K562 (cell line): ENCODE measurements around the gene PTCH2. TPM values are rescaled to one million over a fixed set of nuclear protein-coding genes. Genes with fewer than 3 reads are reported as not detected.

Experiments
- ASH1L ChIP-seq: fragments of 450-650 bp; IDR thresholded peaks from 2 replicates; pipeline ENCODE4 v1.6.1; 2018; ENCODE audit warnings: borderline replicate concordance, mild to moderate bottlenecking, low read depth; ENCODE audit not compliant: partially characterized antibody
- C11orf30 ChIP-seq: fragments of 450-650 bp; IDR thresholded peaks from 2 replicates; pipeline ENCODE4 v1.6.1; 2016; ENCODE audit warnings: low read depth, mild to moderate bottlenecking
- EP300 ChIP-seq: IDR thresholded peaks from 2 replicates; pipeline ENCODE4 v1.6.1; 2012; ENCODE audit warnings: low read length, improper control_type of control experiment
- MTA2 ChIP-seq: fragments of 450-650 bp; IDR thresholded peaks from 2 replicates; pipeline ENCODE4 v1.6.1; 2016; ENCODE audit warnings: low read depth
- NONO ChIP-seq, 2 experiments: fragments of 200-400 bp in 1 of 2; fragments of 450-650 bp in 1 of 2; formaldehyde crosslinking in 1 of 2; IDR thresholded peaks; 2 replicates each; pipeline ENCODE4 v1.6.1; 2017; ENCODE audit warnings: low read depth in 2 of 2, mild to moderate bottlenecking in 2 of 2, moderate library complexity in 2 of 2, low read length in 1 of 2
- POLR2AphosphoS5 ChIP-seq: IDR thresholded peaks from 2 replicates; pipeline ENCODE4 v1.6.1; 2011; ENCODE audit warnings: mild to moderate bottlenecking, low read depth, low read length, moderate library complexity; ENCODE audit not compliant: control insufficient read depth, insufficient read depth
- SMAD4 ChIP-seq: fragments of 250-450 bp; sonication (Bioruptor Pico); conservative IDR thresholded peaks from 2 replicates; pipeline ENCODE4 v1.8.0; 2021; ENCODE audit warnings: inconsistent platforms, mild to moderate bottlenecking, moderate library complexity
- SMARCB1 ChIP-seq: IDR thresholded peaks from 2 replicates; pipeline ENCODE4 v1.6.1; 2011; ENCODE audit warnings: improper control_type of control experiment, low read depth; ENCODE audit not compliant: insufficient read length
- TCF3 ChIP-seq: sonication (generic); formaldehyde crosslinking; IDR thresholded peaks from 2 replicates; pipeline ENCODE4 v1.4.0; 2020; ENCODE audit warnings: mild to moderate bottlenecking, missing genetic modification reagents
- ZFP1 ChIP-seq: fragments of 450-650 bp; formaldehyde crosslinking; IDR thresholded peaks from 2 replicates; pipeline ENCODE4 v1.4.0; 2020; ENCODE audit warnings: mild to moderate bottlenecking, mixed read lengths
- ZNF12 ChIP-seq: sonication (generic); formaldehyde crosslinking; IDR thresholded peaks from 2 replicates; pipeline ENCODE4 v1.4.0; 2020; ENCODE audit warnings: mild to moderate bottlenecking, missing genetic modification reagents
- ZNF184 ChIP-seq: sonication (generic); formaldehyde crosslinking; IDR thresholded peaks from 2 replicates; pipeline ENCODE4 v1.5.0; 2020; ENCODE audit warnings: missing genetic modification reagents
- ZNF197 ChIP-seq: fragments of 200-800 bp; sonication (Bioruptor generic); IDR thresholded peaks from 2 replicates; pipeline ENCODE4 v1.6.1; 2016; ENCODE audit warnings: low read depth, missing genetic modification characterization, missing compliant biosample characterization
- polyA plus RNA-seq, 8 experiments: library from polyadenylated mRNA; depleted of rRNA in 4 of 8; stranded (reverse) in 5 of 8; unstranded in 3 of 8; fragments of >200 nt; fragmentation: Nextera tagmentation in 2 of 8; fragmentation: Illumina TruSeq in 1 of 8; extraction: Ambion mirVana in 2 of 8; extraction: Trizol in 1 of 8; gene quantifications; 2 replicates each; pipeline versions ENCODE4 v1.2.1 to v1.2.3, GENCODE V29; 2011 to 2014; ENCODE audit warnings: inconsistent platforms in 1 of 8, missing spikeins in 1 of 8
- total RNA-seq, 7 experiments: library from RNA; depleted of rRNA in 6 of 7; stranded (reverse); fragments of >200 nt in 6 of 7; fragmentation: Illumina TruSeq in 2 of 7; extraction: Trizol in 2 of 7; gene quantifications; 2 replicates each; pipeline versions ENCODE4 v1.2.1 to v1.2.3, GENCODE V29; 2011 to 2021; ENCODE audit warnings: low replicate concordance in 1 of 7
- TF ChIP-seq, protein P1 (sequence below), 2 experiments: fragments of 150-350 bp in 1 of 2; IDR thresholded peaks; 2 replicates each; pipeline ENCODE4 v1.6.1; 2012 to 2016; ENCODE audit warnings: low read depth in 2 of 2, low read length in 2 of 2, mild to moderate bottlenecking in 1 of 2, moderate library complexity in 1 of 2
- TF ChIP-seq, protein P2 (sequence below), 3 experiments: fragments of 200-800 bp in 1 of 3; fragments of 250-450 bp in 1 of 3; fragments of 450-650 bp in 1 of 3; sonication (Bioruptor Pico) in 1 of 3; sonication (Bioruptor generic) in 1 of 3; formaldehyde crosslinking in 1 of 3; IDR thresholded peaks; 2 replicates each; pipeline versions ENCODE4 v1.6.1 to v1.8.0; 2016 to 2022; ENCODE audit warnings: mild to moderate bottlenecking in 2 of 3, missing genetic modification characterization in 2 of 3, missing compliant biosample characterization in 1 of 3, moderate library complexity in 1 of 3
- TF ChIP-seq, protein P3 (sequence below): sonication (generic); formaldehyde crosslinking; IDR thresholded peaks from 2 replicates; pipeline ENCODE4 v1.8.1; 2022; ENCODE audit warnings: missing genetic modification reagents
- TF ChIP-seq, protein P4 (sequence below): fragments of 250-450 bp; sonication (Bioruptor Pico); IDR thresholded peaks from 2 replicates; pipeline ENCODE4 v1.5.1; 2021; ENCODE audit warnings: mild to moderate bottlenecking

PTCH2 gene
- total and polyA plus RNA-seq, 9 of the 15 experiments (the other 6 are each of a cell fraction or from before 2014, with no cell fraction given), result 0.15 to 27.3 (median 0.48) TPM; not detected in 1

DNA sequence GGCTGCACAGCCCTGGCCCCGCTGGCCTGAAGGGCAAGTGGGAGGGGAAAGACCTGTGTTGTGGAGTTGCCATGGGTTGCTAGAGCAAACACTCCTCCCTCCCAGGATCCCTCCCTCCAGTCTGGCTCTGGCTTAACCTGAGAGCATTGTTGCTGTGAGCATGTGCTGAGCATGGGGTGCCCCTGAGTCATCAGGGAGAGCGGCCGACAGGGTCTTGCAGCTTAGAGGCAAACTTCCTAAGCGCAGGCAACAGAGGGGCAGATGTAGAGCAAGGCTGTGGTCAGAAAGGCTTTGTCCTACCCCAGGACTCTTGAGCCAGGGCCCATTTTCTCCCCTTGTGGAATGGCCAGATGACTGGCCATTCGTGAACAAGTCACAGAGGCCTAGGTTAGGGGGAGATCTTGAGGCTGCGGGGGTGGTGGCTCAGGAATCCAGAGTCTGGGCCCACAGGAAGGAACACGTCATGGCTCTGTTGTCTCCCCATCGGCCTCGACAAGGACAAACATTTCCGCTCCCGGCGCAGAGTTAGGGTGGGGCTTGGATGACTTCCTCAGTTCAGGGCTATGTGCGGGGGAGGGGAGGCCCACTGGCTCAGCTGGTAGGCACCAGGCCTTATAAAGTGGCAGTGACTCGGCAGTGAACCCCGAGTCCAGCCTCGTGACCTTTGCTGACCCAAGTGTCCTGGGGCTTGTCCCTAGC, 35.5 kb downstream of the PTCH2 start (continued):
- TF ChIP-seq, protein P1, sequence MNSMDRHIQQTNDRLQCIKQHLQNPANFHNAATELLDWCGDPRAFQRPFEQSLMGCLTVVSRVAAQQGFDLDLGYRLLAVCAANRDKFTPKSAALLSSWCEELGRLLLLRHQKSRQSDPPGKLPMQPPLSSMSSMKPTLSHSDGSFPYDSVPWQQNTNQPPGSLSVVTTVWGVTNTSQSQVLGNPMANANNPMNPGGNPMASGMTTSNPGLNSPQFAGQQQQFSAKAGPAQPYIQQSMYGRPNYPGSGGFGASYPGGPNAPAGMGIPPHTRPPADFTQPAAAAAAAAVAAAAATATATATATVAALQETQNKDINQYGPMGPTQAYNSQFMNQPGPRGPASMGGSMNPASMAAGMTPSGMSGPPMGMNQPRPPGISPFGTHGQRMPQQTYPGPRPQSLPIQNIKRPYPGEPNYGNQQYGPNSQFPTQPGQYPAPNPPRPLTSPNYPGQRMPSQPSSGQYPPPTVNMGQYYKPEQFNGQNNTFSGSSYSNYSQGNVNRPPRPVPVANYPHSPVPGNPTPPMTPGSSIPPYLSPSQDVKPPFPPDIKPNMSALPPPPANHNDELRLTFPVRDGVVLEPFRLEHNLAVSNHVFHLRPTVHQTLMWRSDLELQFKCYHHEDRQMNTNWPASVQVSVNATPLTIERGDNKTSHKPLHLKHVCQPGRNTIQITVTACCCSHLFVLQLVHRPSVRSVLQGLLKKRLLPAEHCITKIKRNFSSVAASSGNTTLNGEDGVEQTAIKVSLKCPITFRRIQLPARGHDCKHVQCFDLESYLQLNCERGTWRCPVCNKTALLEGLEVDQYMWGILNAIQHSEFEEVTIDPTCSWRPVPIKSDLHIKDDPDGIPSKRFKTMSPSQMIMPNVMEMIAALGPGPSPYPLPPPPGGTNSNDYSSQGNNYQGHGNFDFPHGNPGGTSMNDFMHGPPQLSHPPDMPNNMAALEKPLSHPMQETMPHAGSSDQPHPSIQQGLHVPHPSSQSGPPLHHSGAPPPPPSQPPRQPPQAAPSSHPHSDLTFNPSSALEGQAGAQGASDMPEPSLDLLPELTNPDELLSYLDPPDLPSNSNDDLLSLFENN (IDR thresholded peaks at IDR 0.05; ENCODE audit: low read depth in 2 of 2, low read length in 2 of 2), result no peak
- TF ChIP-seq, protein P2, sequence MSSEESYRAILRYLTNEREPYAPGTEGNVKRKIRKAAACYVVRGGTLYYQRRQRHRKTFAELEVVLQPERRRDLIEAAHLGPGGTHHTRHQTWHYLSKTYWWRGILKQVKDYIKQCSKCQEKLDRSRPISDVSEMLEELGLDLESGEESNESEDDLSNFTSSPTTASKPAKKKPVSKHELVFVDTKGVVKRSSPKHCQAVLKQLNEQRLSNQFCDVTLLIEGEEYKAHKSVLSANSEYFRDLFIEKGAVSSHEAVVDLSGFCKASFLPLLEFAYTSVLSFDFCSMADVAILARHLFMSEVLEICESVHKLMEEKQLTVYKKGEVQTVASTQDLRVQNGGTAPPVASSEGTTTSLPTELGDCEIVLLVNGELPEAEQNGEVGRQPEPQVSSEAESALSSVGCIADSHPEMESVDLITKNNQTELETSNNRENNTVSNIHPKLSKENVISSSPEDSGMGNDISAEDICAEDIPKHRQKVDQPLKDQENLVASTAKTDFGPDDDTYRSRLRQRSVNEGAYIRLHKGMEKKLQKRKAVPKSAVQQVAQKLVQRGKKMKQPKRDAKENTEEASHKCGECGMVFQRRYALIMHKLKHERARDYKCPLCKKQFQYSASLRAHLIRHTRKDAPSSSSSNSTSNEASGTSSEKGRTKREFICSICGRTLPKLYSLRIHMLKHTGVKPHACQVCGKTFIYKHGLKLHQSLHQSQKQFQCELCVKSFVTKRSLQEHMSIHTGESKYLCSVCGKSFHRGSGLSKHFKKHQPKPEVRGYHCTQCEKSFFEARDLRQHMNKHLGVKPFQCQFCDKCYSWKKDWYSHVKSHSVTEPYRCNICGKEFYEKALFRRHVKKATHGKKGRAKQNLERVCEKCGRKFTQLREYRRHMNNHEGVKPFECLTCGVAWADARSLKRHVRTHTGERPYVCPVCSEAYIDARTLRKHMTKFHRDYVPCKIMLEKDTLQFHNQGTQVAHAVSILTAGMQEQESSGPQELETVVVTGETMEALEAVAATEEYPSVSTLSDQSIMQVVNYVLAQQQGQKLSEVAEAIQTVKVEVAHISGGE (CRISPR knock-in tag; IDR thresholded peaks at IDR 0.05), result peak in 1 of 3 experiments; percentile 91; a peak in 2 of 6 replicates
- TF ChIP-seq EP300 (peak; percentile 71; the same call in 1 of the 2 replicates), C11orf30 (peak; percentile 43), ZNF197 (CRISPR knock-in tag) (peak; percentile 95), SMAD4 (CRISPR knock-in tag) (peak; percentile 97), ZNF184 (CRISPR knock-in tag) (no peak), MTA2 (peak; percentile 5; the same call in 1 of the 2 replicates), NONO (IDR thresholded peaks at IDR 0.05; ENCODE audit: low read depth in 2 of 2, low read length in 1 of 2) (no peak), POLR2AphosphoS5 (peak; percentile 62), ZNF12 (CRISPR knock-in tag) (no peak), ASH1L (peak; percentile 80), ZFP1 (CRISPR knock-in tag) (no peak), TCF3 (CRISPR knock-in tag) (peak; percentile 10; the same call in 1 of the 2 replicates), SMARCB1 (no peak)
- TF ChIP-seq, protein P3, sequence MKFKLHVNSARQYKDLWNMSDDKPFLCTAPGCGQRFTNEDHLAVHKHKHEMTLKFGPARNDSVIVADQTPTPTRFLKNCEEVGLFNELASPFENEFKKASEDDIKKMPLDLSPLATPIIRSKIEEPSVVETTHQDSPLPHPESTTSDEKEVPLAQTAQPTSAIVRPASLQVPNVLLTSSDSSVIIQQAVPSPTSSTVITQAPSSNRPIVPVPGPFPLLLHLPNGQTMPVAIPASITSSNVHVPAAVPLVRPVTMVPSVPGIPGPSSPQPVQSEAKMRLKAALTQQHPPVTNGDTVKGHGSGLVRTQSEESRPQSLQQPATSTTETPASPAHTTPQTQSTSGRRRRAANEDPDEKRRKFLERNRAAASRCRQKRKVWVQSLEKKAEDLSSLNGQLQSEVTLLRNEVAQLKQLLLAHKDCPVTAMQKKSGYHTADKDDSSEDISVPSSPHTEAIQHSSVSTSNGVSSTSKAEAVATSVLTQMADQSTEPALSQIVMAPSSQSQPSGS (CRISPR knock-in tag), result no peak
- TF ChIP-seq, protein P4, sequence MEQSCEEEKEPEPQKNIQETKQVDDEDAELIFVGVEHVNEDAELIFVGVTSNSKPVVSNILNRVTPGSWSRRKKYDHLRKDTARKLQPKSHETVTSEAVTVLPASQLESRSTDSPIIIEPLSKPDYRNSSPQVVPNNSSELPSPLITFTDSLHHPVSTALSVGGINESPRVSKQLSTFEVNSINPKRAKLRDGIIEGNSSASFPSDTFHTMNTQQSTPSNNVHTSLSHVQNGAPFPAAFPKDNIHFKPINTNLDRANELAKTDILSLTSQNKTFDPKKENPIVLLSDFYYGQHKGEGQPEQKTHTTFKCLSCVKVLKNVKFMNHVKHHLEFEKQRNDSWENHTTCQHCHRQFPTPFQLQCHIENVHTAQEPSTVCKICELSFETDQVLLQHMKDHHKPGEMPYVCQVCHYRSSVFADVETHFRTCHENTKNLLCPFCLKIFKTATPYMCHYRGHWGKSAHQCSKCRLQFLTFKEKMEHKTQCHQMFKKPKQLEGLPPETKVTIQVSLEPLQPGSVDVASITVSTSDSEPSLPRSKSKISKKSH, result no peak
